WERI-Rb-1 (cell line): ENCODE data around the gene UCK2.

Source experiments
- DNase-seq: peaks from one replicate; pipeline ENCODE4 v3.0.0-alpha.2; 2020
- H3K27ac ChIP-seq: fragments of 250-450 bp; sonication (Bioruptor Pico); 2 replicates; pipeline ENCODE4 v1.5.1; 2020; ENCODE audit warnings: mild to moderate bottlenecking, moderate library complexity
- H3K27me3 ChIP-seq: fragments of 250-450 bp; sonication (Bioruptor Pico); 2 replicates; pipeline ENCODE4 v1.5.1; 2021; ENCODE audit warnings: mild to moderate bottlenecking, low read depth, moderate library complexity; ENCODE audit not compliant: insufficient read depth, severe bottlenecking
- H3K36me3 ChIP-seq: fragments of 250-450 bp; sonication (Bioruptor Pico); 2 replicates; pipeline ENCODE4 v1.5.1; 2020; ENCODE audit warnings: mild to moderate bottlenecking, moderate library complexity
- H3K4me3 ChIP-seq: 2 replicates; pipeline ENCODE4 v1.5.1; 2011; ENCODE audit warnings: low read depth, mild to moderate bottlenecking, control low read depth, low read length
- H3K9me3 ChIP-seq: fragments of 250-450 bp; sonication (Bioruptor Pico); 2 replicates; pipeline ENCODE4 v1.5.1; 2021; ENCODE audit warnings: mild to moderate bottlenecking, moderate library complexity; ENCODE audit not compliant: severe bottlenecking
- CTCF ChIP-seq: IDR thresholded peaks from 2 replicates; pipeline ENCODE4 v1.5.1; 2011; ENCODE audit warnings: low read depth, mild to moderate bottlenecking, control low read depth, inconsistent platforms, low read length

UCK2 gene

GRCh38 chr1:165858967-165859845, 31.8 kb downstream of the UCK2 start:
- no peaks in the 10 kb centered on the region for H3K9me3 ChIP-seq
- H3K27me3 ChIP-seq, result no peaks in the 10 kb centered on the region
- TF ChIP-seq CTCF, result no peak
- no peak overlapping the region for H3K27ac ChIP-seq
- no peak overlapping the region for H3K4me3 ChIP-seq
- no peak for DNase-seq
- H3K36me3 ChIP-seq, result peaks cover 2% of the 10 kb centered on the region; the same call in 1 of the 2 replicates

GRCh38 chr1:165860065-165860464, 32.7 kb downstream of the UCK2 start:
- Histone ChIP-seq H3K27ac (no peak overlapping the region), H3K4me3 (no peak overlapping the region), H3K9me3 (no peaks in the 10 kb centered on the region), H3K36me3 (peaks cover 2% of the 10 kb centered on the region; the same call in 1 of the 2 replicates), H3K27me3 (no peaks in the 10 kb centered on the region)
- TF ChIP-seq CTCF, result no peak
- no peak for DNase-seq

DNA sequence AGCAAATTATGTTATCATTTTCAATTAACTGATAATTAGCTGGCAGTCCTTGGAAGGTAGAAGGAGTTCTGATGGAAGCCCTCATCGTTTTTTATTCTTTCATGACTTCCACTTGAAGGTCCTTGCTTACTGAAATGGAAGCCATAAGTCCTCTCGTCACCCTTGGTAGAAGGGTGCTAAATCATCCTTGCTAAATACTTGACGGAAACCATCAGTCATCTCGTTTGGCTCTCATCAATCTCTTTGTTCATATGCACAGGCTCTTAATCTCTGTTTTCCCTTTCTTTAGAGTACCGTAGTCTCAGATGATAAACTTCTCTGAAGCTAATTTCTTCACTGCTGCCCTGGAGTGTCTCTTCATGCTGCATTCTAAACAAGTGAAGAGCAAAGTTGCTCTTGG, 34.5 kb downstream of the UCK2 start:
- no peak overlapping the region for H3K4me3 ChIP-seq
- no peak for DNase-seq
- no peaks in the 10 kb centered on the region for H3K27me3 ChIP-seq
- no peaks in the 10 kb centered on the region for H3K9me3 ChIP-seq
- H3K36me3 ChIP-seq, result peaks cover 2% of the 10 kb centered on the region; the same call in 1 of the 2 replicates
- H3K27ac ChIP-seq, result no peak overlapping the region
- no peak for TF ChIP-seq CTCF

DNA sequence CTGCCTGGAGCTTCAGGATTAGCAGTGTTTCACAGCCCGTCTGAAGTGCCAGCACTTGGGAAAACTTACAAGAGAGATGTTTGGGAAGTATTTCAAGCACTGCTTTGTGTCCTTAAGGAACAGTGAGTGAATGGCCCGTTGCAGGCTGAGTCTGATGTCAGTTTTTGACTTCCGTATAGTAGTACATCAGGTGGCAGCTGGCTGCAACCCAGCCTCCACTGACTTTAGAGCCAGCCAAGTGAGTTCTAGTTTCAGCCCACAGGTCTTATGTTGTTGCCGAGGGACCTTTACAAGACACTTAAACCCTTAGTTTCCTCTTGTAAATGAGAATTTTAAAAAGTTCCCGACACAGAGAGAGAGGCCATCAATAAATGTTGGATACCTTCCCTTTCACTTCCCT, 35.0 kb downstream of the UCK2 start:
- Histone ChIP-seq H3K36me3 (peaks cover 2% of the 10 kb centered on the region; the same call in 1 of the 2 replicates), H3K27me3 (no peaks in the 10 kb centered on the region), H3K27ac (no peak overlapping the region), H3K4me3 (no peak overlapping the region), H3K9me3 (no peaks in the 10 kb centered on the region)
- DNase-seq, result no peak
- no peak for TF ChIP-seq CTCF

- no peaks in the 10 kb centered on the region for H3K27me3 ChIP-seq
- H3K36me3 ChIP-seq, result peaks cover 2% of the 10 kb centered on the region; the same call in 1 of the 2 replicates
- no peak for DNase-seq
- no peaks in the 10 kb centered on the region for H3K9me3 ChIP-seq
- no peak overlapping the region for H3K4me3 ChIP-seq
- no peak overlapping the region for H3K27ac ChIP-seq
- no peak for TF ChIP-seq CTCF
Measured at GRCh38 chr1:165863346-165863745, 35.9 kb downstream of the UCK2 start.
